Measurements from ENCODE around the gene AOC2. TPM values are rescaled to one million over a fixed set of nuclear protein-coding genes. Genes with fewer than 3 reads are reported as not detected.

The AOC2 gene
- total and polyA plus RNA-seq, 2 of the 13 experiments (the other 11 are each of a cell fraction or from before 2014, with no cell fraction given), result 1.2 to 3.3 TPM

DNA sequence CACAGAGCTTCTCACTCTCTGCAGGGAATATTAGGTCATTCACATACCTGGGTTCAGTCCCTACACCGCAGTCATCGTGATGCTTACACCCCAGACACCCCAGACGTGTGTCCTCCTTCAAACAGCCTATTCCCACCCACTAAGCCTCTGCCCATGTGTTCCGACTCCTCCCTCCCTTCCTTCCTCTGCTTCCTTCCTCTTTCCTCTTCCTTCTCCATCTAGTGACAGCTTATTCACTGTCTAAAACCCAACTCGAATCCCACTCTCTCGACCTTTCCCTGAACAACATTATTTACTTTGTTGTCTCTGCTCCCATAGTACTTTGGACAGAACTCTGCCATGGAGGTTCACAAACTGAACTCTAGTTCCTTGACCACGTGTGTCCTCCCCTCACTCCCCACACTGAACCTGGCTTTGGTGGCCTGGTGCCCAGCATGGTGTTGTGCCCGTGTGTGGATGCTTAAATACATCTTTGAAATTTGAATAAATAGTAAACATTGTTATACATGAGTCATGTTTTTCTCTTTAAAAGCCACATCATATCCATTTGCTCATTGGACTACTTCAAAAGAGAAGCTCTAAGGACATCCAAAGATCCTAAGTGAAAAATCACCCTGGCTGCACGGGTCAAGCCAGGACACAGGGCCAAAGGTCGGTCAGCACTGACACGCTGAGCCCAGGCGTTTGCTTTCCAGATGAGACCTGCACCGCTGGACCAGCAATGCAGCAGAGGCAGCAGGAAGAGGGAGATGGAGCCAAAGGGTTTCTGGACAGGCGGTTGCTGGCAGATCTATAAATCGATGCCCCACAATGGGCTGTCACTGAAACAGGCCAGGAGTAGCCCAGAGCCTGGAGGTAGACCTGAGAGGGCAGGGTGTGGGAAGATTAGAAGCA is 42.1 kb downstream of the AOC2 start (continued):
- 0 out of 2 replicates have a peak, but pooled peaks have one; percentile 65 for TF ChIP-seq PRDM10 (CRISPR knock-in tag; IDR thresholded peaks at IDR 0.05; ENCODE audit: low read depth)
- no peak for TF ChIP-seq SATB2 (CRISPR knock-in tag; IDR thresholded peaks at IDR 0.05)
- TF ChIP-seq RFX5 (IDR thresholded peaks at IDR 0.05; ENCODE audit: low read depth, low read length), result no peak
- TF ChIP-seq, protein P1, sequence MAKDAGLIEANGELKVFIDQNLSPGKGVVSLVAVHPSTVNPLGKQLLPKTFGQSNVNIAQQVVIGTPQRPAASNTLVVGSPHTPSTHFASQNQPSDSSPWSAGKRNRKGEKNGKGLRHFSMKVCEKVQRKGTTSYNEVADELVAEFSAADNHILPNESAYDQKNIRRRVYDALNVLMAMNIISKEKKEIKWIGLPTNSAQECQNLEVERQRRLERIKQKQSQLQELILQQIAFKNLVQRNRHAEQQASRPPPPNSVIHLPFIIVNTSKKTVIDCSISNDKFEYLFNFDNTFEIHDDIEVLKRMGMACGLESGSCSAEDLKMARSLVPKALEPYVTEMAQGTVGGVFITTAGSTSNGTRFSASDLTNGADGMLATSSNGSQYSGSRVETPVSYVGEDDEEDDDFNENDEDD (CRISPR knock-in tag; IDR thresholded peaks at IDR 0.05; ENCODE audit: borderline replicate concordance), result 0 out of 2 replicates have a peak, but pooled peaks have one; percentile 17
- TF ChIP-seq ZNF839 (CRISPR knock-in tag; IDR thresholded peaks at IDR 0.05; ENCODE audit: borderline replicate concordance), result no peak; the same call in 1 of the 2 replicates
- peak; percentile 59; the same call in 1 of the 2 replicates for TF ChIP-seq SOX5 (CRISPR knock-in tag; IDR thresholded peaks at IDR 0.05; ENCODE audit: borderline replicate concordance)
- TF ChIP-seq, protein P2, sequence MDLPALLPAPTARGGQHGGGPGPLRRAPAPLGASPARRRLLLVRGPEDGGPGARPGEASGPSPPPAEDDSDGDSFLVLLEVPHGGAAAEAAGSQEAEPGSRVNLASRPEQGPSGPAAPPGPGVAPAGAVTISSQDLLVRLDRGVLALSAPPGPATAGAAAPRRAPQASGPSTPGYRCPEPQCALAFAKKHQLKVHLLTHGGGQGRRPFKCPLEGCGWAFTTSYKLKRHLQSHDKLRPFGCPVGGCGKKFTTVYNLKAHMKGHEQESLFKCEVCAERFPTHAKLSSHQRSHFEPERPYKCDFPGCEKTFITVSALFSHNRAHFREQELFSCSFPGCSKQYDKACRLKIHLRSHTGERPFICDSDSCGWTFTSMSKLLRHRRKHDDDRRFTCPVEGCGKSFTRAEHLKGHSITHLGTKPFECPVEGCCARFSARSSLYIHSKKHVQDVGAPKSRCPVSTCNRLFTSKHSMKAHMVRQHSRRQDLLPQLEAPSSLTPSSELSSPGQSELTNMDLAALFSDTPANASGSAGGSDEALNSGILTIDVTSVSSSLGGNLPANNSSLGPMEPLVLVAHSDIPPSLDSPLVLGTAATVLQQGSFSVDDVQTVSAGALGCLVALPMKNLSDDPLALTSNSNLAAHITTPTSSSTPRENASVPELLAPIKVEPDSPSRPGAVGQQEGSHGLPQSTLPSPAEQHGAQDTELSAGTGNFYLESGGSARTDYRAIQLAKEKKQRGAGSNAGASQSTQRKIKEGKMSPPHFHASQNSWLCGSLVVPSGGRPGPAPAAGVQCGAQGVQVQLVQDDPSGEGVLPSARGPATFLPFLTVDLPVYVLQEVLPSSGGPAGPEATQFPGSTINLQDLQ (CRISPR knock-in tag; IDR thresholded peaks at IDR 0.05), result no peak
- peak; percentile 77 for TF ChIP-seq THAP9 (CRISPR knock-in tag; IDR thresholded peaks at IDR 0.05; ENCODE audit: borderline replicate concordance)
- peak; percentile 36; the same call in 1 of the 2 replicates for TF ChIP-seq ZNF616 (CRISPR knock-in tag; IDR thresholded peaks at IDR 0.05; ENCODE audit: low read depth)
- no peak; the same call in 1 of the 2 replicates for TF ChIP-seq DRAP1 (CRISPR knock-in tag; IDR thresholded peaks at IDR 0.05)
- no peak for TF ChIP-seq RORA (CRISPR knock-in tag; IDR thresholded peaks at IDR 0.05)
- TF ChIP-seq ZNF883 (CRISPR knock-in tag; IDR thresholded peaks at IDR 0.05; ENCODE audit: not compliant biosample characterization), result no peak
- no peak for TF ChIP-seq PAWR (CRISPR knock-in tag; IDR thresholded peaks at IDR 0.05; ENCODE audit: borderline replicate concordance)
- peak; percentile 51; the same call in 1 of the 2 replicates for TF ChIP-seq ZNF563 (CRISPR knock-in tag; IDR thresholded peaks at IDR 0.05)
- TF ChIP-seq ZSCAN21 (CRISPR knock-in tag; IDR thresholded peaks at IDR 0.05; ENCODE audit: borderline replicate concordance), result peak; percentile 80
- 0 out of 2 replicates have a peak, but pooled peaks have one; percentile 36 for TF ChIP-seq NR1H2 (CRISPR knock-in tag; IDR thresholded peaks at IDR 0.05; ENCODE audit: borderline replicate concordance, low read depth)

Data from HepG2 (cell line).